ENCODE results near the gene DYNLL2.

GRCh38 chr17:58043221-58044181 lies 39.7 kb upstream of the DYNLL2 start:
- TF ChIP-seq CTCF (IDR thresholded peaks at IDR 0.05) (no peak), POLR2A (IDR thresholded peaks at IDR 0.05) (no peak)
